T-helper 2 cell treated with Interferon-gamma antibody and Interleukin-4, amounts not matched to agents 5 μg/mL and 100 μg/mL, for 36 hours (primary cell): Measurements from ENCODE around the gene ADK.

Experiments used
- DNase-seq: peaks from one replicate; pipeline ENCODE4 v3.0.0; 2021; ENCODE audit warnings: low spot score
- H3K27ac Mint-ChIP-seq: one replicate; pipeline ENCODE4 v1.8.0; 2021; ENCODE audit warnings: mild to moderate bottlenecking, mixed read lengths
- H3K27me3 Mint-ChIP-seq: one replicate; pipeline ENCODE4 v1.8.0; 2021; ENCODE audit warnings: low read depth, mixed read lengths
- H3K36me3 Mint-ChIP-seq: one replicate; pipeline ENCODE4 v1.8.0; 2021; ENCODE audit warnings: low read depth, mixed read lengths
- H3K4me1 Mint-ChIP-seq: one replicate; pipeline ENCODE4 v1.8.0; 2021; ENCODE audit warnings: low read depth, mixed read lengths
- H3K4me3 Mint-ChIP-seq: one replicate; pipeline ENCODE4 v1.8.0; 2022; ENCODE audit warnings: mild to moderate bottlenecking, moderate library complexity, mixed read lengths
- H3K9me3 Mint-ChIP-seq: one replicate; pipeline ENCODE4 v1.8.0; 2021; ENCODE audit warnings: mixed read lengths

The ADK gene

GRCh38 chr10:74150990-74151878 is at the start of gene ADK:
TSS of gene ADK (plus strand) at chr10:74151221. CDS start at chr10:74151279, 58 bp downstream.
- H3K9me3 Mint-ChIP-seq, result no peaks in the 10 kb centered on the region
- no peak within 1 kb of the TSS for H3K4me3 Mint-ChIP-seq
- no peaks in the 10 kb centered on the region for H3K27me3 Mint-ChIP-seq
- peaks cover 11% of the 10 kb centered on the region for H3K36me3 Mint-ChIP-seq
- peak; percentile 98 for DNase-seq
- peaks cover 25% of the 10 kb centered on the region for H3K4me1 Mint-ChIP-seq
- H3K27ac Mint-ChIP-seq, result no peak within 1 kb of the TSS

GRCh38 chr10:74103560-74104258 is 47.3 kb upstream of the ADK start:
- Mint-ChIP-seq H3K4me3 (no peak overlapping the region), H3K36me3 (peaks cover 54% of the 10 kb centered on the region), H3K27me3 (no peaks in the 10 kb centered on the region), H3K9me3 (no peaks in the 10 kb centered on the region), H3K4me1 (peaks cover 10% of the 10 kb centered on the region), H3K27ac (no peak overlapping the region)
- no peak for DNase-seq

GRCh38 chr10:74104480-74104879 is 46.5 kb upstream of the ADK start:
- H3K9me3 Mint-ChIP-seq, result no peaks in the 10 kb centered on the region
- no peaks in the 10 kb centered on the region for H3K27me3 Mint-ChIP-seq
- peaks cover 52% of the 10 kb centered on the region for H3K36me3 Mint-ChIP-seq
- no peak for DNase-seq
- H3K27ac Mint-ChIP-seq, result no peak overlapping the region
- H3K4me1 Mint-ChIP-seq, result peaks cover 10% of the 10 kb centered on the region
- no peak overlapping the region for H3K4me3 Mint-ChIP-seq

GRCh38 chr10:74104996-74105395 is 46.0 kb upstream of the ADK start:
- no peak overlapping the region for H3K27ac Mint-ChIP-seq
- peaks cover 52% of the 10 kb centered on the region for H3K36me3 Mint-ChIP-seq
- DNase-seq, result no peak
- peaks cover 12% of the 10 kb centered on the region for H3K4me1 Mint-ChIP-seq
- H3K9me3 Mint-ChIP-seq, result no peaks in the 10 kb centered on the region
- no peak overlapping the region for H3K4me3 Mint-ChIP-seq
- no peaks in the 10 kb centered on the region for H3K27me3 Mint-ChIP-seq

- H3K36me3 Mint-ChIP-seq, result peaks cover 66% of the 10 kb centered on the region
- peaks cover 12% of the 10 kb centered on the region for H3K4me1 Mint-ChIP-seq
- H3K9me3 Mint-ChIP-seq, result no peaks in the 10 kb centered on the region
- H3K4me3 Mint-ChIP-seq, result no peak overlapping the region
- no peaks in the 10 kb centered on the region for H3K27me3 Mint-ChIP-seq
- DNase-seq, result no peak
- no peak overlapping the region for H3K27ac Mint-ChIP-seq
These were observed 43.6 kb upstream of the ADK start for GRCh38 chr10:74107391-74107790.

GRCh38 chr10:74109452-74109851 is 41.6 kb upstream of the ADK start:
- Mint-ChIP-seq H3K4me1 (peaks cover 8% of the 10 kb centered on the region), H3K27ac (peak overlapping the region; percentile 27), H3K9me3 (no peaks in the 10 kb centered on the region), H3K36me3 (peaks cover 71% of the 10 kb centered on the region), H3K27me3 (no peaks in the 10 kb centered on the region), H3K4me3 (no peak overlapping the region)
- DNase-seq, result no peak

GRCh38 chr10:74110120-74110519 is 40.9 kb upstream of the ADK start:
- H3K27me3 Mint-ChIP-seq, result no peaks in the 10 kb centered on the region
- peaks cover 8% of the 10 kb centered on the region for H3K4me1 Mint-ChIP-seq
- H3K36me3 Mint-ChIP-seq, result peaks cover 69% of the 10 kb centered on the region
- H3K4me3 Mint-ChIP-seq, result no peak overlapping the region
- no peak overlapping the region for H3K27ac Mint-ChIP-seq
- H3K9me3 Mint-ChIP-seq, result no peaks in the 10 kb centered on the region
- DNase-seq, result no peak

GRCh38 chr10:74111799-74112198 is 39.2 kb upstream of the ADK start:
- peaks cover 8% of the 10 kb centered on the region for H3K4me1 Mint-ChIP-seq
- H3K9me3 Mint-ChIP-seq, result no peaks in the 10 kb centered on the region
- no peak for DNase-seq
- H3K27me3 Mint-ChIP-seq, result no peaks in the 10 kb centered on the region
- no peak overlapping the region for H3K27ac Mint-ChIP-seq
- no peak overlapping the region for H3K4me3 Mint-ChIP-seq
- peaks cover 70% of the 10 kb centered on the region for H3K36me3 Mint-ChIP-seq

- DNase-seq, result no peak
- peaks cover 8% of the 10 kb centered on the region for H3K4me1 Mint-ChIP-seq
- no peak overlapping the region for H3K4me3 Mint-ChIP-seq
- no peak overlapping the region for H3K27ac Mint-ChIP-seq
- H3K9me3 Mint-ChIP-seq, result no peaks in the 10 kb centered on the region
- H3K36me3 Mint-ChIP-seq, result peaks cover 71% of the 10 kb centered on the region
- H3K27me3 Mint-ChIP-seq, result no peaks in the 10 kb centered on the region
These were observed 37.5 kb upstream of the ADK start for GRCh38 chr10:74113546-74113945.

GRCh38 chr10:74114041-74114448 is 37.0 kb upstream of the ADK start:
- Mint-ChIP-seq H3K36me3 (peaks cover 72% of the 10 kb centered on the region), H3K27ac (no peak overlapping the region), H3K4me3 (no peak overlapping the region), H3K27me3 (no peaks in the 10 kb centered on the region), H3K9me3 (no peaks in the 10 kb centered on the region), H3K4me1 (peaks cover 7% of the 10 kb centered on the region)
- DNase-seq, result no peak

GRCh38 chr10:74117738-74118137 is 33.3 kb upstream of the ADK start:
- Mint-ChIP-seq H3K27ac (no peak overlapping the region), H3K36me3 (peaks cover 65% of the 10 kb centered on the region), H3K9me3 (no peaks in the 10 kb centered on the region), H3K4me3 (no peak overlapping the region), H3K4me1 (peaks cover 4% of the 10 kb centered on the region), H3K27me3 (no peaks in the 10 kb centered on the region)
- DNase-seq, result no peak

- Mint-ChIP-seq H3K9me3 (no peaks in the 10 kb centered on the region), H3K27me3 (no peaks in the 10 kb centered on the region), H3K27ac (peak overlapping the region; percentile 8), H3K36me3 (peaks cover 68% of the 10 kb centered on the region), H3K4me3 (no peak overlapping the region), H3K4me1 (peaks cover 6% of the 10 kb centered on the region)
- no peak for DNase-seq
These were observed 32.2 kb upstream of the ADK start for GRCh38 chr10:74118804-74119203.

GRCh38 chr10:74120911-74121310 is 30.1 kb upstream of the ADK start:
- Mint-ChIP-seq H3K4me3 (no peak overlapping the region), H3K27ac (no peak overlapping the region), H3K36me3 (peaks cover 66% of the 10 kb centered on the region), H3K27me3 (no peaks in the 10 kb centered on the region), H3K4me1 (peaks cover 6% of the 10 kb centered on the region), H3K9me3 (no peaks in the 10 kb centered on the region)
- DNase-seq, result no peak

GRCh38 chr10:74121368-74121767 is 29.7 kb upstream of the ADK start:
- no peak overlapping the region for H3K27ac Mint-ChIP-seq
- H3K27me3 Mint-ChIP-seq, result no peaks in the 10 kb centered on the region
- H3K4me3 Mint-ChIP-seq, result no peak overlapping the region
- peaks cover 66% of the 10 kb centered on the region for H3K36me3 Mint-ChIP-seq
- peaks cover 6% of the 10 kb centered on the region for H3K4me1 Mint-ChIP-seq
- no peaks in the 10 kb centered on the region for H3K9me3 Mint-ChIP-seq
- DNase-seq, result no peak
